GM12878 (cell line): ENCODE results near the gene SLC15A3. TPM values are rescaled to one million over a fixed set of nuclear protein-coding genes. Genes with fewer than 3 reads are reported as not detected.

Experiments
- ATAC-seq: fragments of 200-7000 bp; cut with Tn5 transposase; 3 replicates; pipeline ENCODE4 v1.9.1; 2020; ENCODE audit warnings: mild to moderate bottlenecking, moderate library complexity
- BruUV-seq: library from RNA; stranded (reverse); fragments of 400-500 nt; replicated peaks from 2 replicates; lab custom pipeline; 2021; lab: Mats Ljungman, UMichigan
- CTCF ChIA-PET: fragments of 300-600 bp; sonication (Branson Sonifier 250); formaldehyde crosslinking; extraction: SDS; loops from one replicate; lab custom pipeline; 2021; ENCODE audit warnings: inconsistent platforms; lab: Yijun Ruan, JAX
- POLR2A ChIA-PET: fragments of 350-600 bp; formaldehyde crosslinking; extraction: SDS; loops from one replicate; lab custom pipeline; 2021; ENCODE audit warnings: inconsistent platforms; lab: Charles Lee
- RAD21 ChIA-PET: fragments of 300-600 bp; sonication (Branson Sonifier 250); formaldehyde crosslinking; loops from one replicate; lab custom pipeline; 2023; ENCODE audit warnings: antibody characterized with exemption; ENCODE audit not compliant: unreplicated experiment; lab: Charles Lee
- SMC1A ChIA-PET: fragments of 300-600 bp; sonication (Branson Sonifier 250); formaldehyde crosslinking; loops from one replicate; lab custom pipeline; 2023; ENCODE audit not compliant: unreplicated experiment, uncharacterized antibody; lab: Charles Lee
- DNase-seq: peaks from one replicate; pipeline ENCODE4 v3.0.0-alpha.2; 2011; ENCODE audit warnings: low read depth, low spot score
- FAIRE-seq: peaks from 3 replicates; lab custom pipeline; 2011; peaks lifted over from hg19 to GRCh38; lab: Jason Lieb, UNC
- H2AFZ ChIP-seq: 2 replicates; pipeline ENCODE4 v1.6.0; 2011; ENCODE audit warnings: low read depth, low read length, control low read depth; ENCODE audit not compliant: control insufficient read depth
- H3K27ac ChIP-seq: 2 replicates; pipeline ENCODE4 v1.5.1; 2011; ENCODE audit warnings: control low read depth; ENCODE audit not compliant: control insufficient read depth, insufficient read depth
- H3K27me3 ChIP-seq, 2 experiments: replicated peaks in 1 of 2; 2 replicates each; pipeline versions ENCODE4 v1.6.0 to v1.6.1; 2011; ENCODE audit warnings: low read length in 1 of 2; ENCODE audit not compliant: control insufficient read depth in 2 of 2, insufficient read depth in 2 of 2
- H3K36me3 ChIP-seq, 2 experiments: 2 replicates each; pipeline ENCODE4 v1.5.1; 2011; ENCODE audit warnings: low read length in 1 of 2; ENCODE audit not compliant: control insufficient read depth in 2 of 2, insufficient read depth in 2 of 2
- H3K4me1 ChIP-seq: 2 replicates; pipeline ENCODE4 v1.6.1; 2011; ENCODE audit warnings: mild to moderate bottlenecking, low read length, moderate library complexity, mixed read lengths; ENCODE audit not compliant: control insufficient read depth, insufficient read depth
- H3K4me2 ChIP-seq: 2 replicates; pipeline ENCODE4 v1.6.0; 2011; ENCODE audit warnings: control low read depth; ENCODE audit not compliant: control insufficient read depth, insufficient read depth
- H3K4me3 ChIP-seq: fragments of 200-600 bp; sonication (generic); 2 replicates; pipeline ENCODE4 v1.5.1; 2016
- H3K79me2 ChIP-seq: 2 replicates; pipeline ENCODE4 v1.6.0; 2011; ENCODE audit warnings: low read length; ENCODE audit not compliant: control insufficient read depth, insufficient read depth
- H3K9ac ChIP-seq: 2 replicates; pipeline ENCODE4 v1.8.0; 2011; ENCODE audit warnings: low read length, control low read depth, mixed read lengths; ENCODE audit not compliant: control insufficient read depth, insufficient read depth
- H3K9me3 ChIP-seq: replicated peaks from 3 replicates; pipeline ENCODE4 v1.5.1; 2011; ENCODE audit warnings: mild to moderate bottlenecking, low read length; ENCODE audit not compliant: control insufficient read depth, insufficient read depth
- H4K20me1 ChIP-seq: 2 replicates; pipeline ENCODE4 v1.6.0; 2011; ENCODE audit not compliant: control insufficient read depth, insufficient read depth
- ATF7 ChIP-seq: fragments of 450-650 bp; IDR thresholded peaks from 2 replicates; pipeline ENCODE4 v1.6.1; 2016; ENCODE audit warnings: low read depth, mild to moderate bottlenecking
- CEBPB ChIP-seq, 2 experiments: fragments of 150-350 bp in 1 of 2; IDR thresholded peaks; 2 replicates each; pipeline ENCODE4 v1.6.1; 2012 to 2014; ENCODE audit warnings: low read depth in 2 of 2, low read length in 2 of 2, borderline replicate concordance in 1 of 2, inconsistent platforms in 1 of 2
- CHD1 ChIP-seq: IDR thresholded peaks from 2 replicates; pipeline ENCODE4 v1.6.1; 2012; ENCODE audit warnings: low read depth, low read length, improper control_type of control experiment
- HDAC6 ChIP-seq: fragments of 200-600 bp; sonication (generic); IDR thresholded peaks from one replicate; pipeline ENCODE4 v1.8.0; 2017; ENCODE audit warnings: antibody characterized with exemption; ENCODE audit not compliant: unreplicated experiment
- JUNB ChIP-seq: IDR thresholded peaks from 2 replicates; pipeline ENCODE4 v1.6.1; 2016; ENCODE audit warnings: antibody characterized with exemption, mild to moderate bottlenecking
- KLF5 ChIP-seq: fragments of 450-650 bp; IDR thresholded peaks from 2 replicates; pipeline ENCODE4 v1.6.1; 2014; ENCODE audit warnings: mild to moderate bottlenecking; ENCODE audit not compliant: partially characterized antibody
- SMARCA5 ChIP-seq: fragments of 450-650 bp; IDR thresholded peaks from 2 replicates; pipeline ENCODE4 v1.6.1; 2017; ENCODE audit warnings: mild to moderate bottlenecking
- TCF12 ChIP-seq: IDR thresholded peaks from 2 replicates; pipeline ENCODE4 v1.6.1; 2011; ENCODE audit warnings: low read depth, mild to moderate bottlenecking, low read length
- YBX1 ChIP-seq: fragments of 450-650 bp; IDR thresholded peaks from 2 replicates; pipeline ENCODE4 v1.6.1; 2016; ENCODE audit warnings: antibody characterized with exemption
- YY1 ChIP-seq: IDR thresholded peaks from 2 replicates; pipeline ENCODE4 v1.6.1; 2011; ENCODE audit warnings: low read depth, mild to moderate bottlenecking, low read length
- WGBS: methylation state at CpG from one replicate; pipeline ENCODE4 v1.1.6; 2016; ENCODE audit warnings: low lambda C conversion rate; ENCODE audit not compliant: insufficient replicate concordance, insufficient coverage; ENCODE audit errors: missing lambda C conversion rate; 5-methylcytosine and 5-hydroxymethylcytosine counted together
- in situ Hi-C: fragments of 300-500 bp; cut with MboI; formaldehyde crosslinking; loops from 9 replicates; pipeline ENCODE4 v1.14.3; 2018; ENCODE audit warnings: mixed read lengths
- intact Hi-C: fragments of 100-400 bp; cut with micrococcal nuclease; formaldehyde crosslinking; loops from one replicate; pipeline ENCODE4 v1.14.2; 2022; ENCODE audit not compliant: unreplicated experiment
- polyA plus RNA-seq, 11 experiments: library from polyadenylated mRNA; depleted of rRNA in 4 of 11; unstranded in 6 of 11; stranded (reverse) in 5 of 11; fragments of >200 nt; fragmentation: Nextera tagmentation in 4 of 11; fragmentation: Illumina TruSeq in 1 of 11; extraction: Ambion mirVana in 4 of 11; extraction: Trizol in 1 of 11; gene quantifications; 1 replicate in 1 of 11; 2 replicates in 10 of 11; pipeline versions ENCODE4 v1.2.1 to v1.2.3, GENCODE V29; 2011 to 2016; ENCODE audit warnings: inconsistent platforms in 2 of 11, missing spikeins in 2 of 11, low read depth in 1 of 11
- total RNA-seq, 4 experiments: library from RNA; depleted of rRNA in 3 of 4; stranded (reverse); fragments of >200 nt in 3 of 4; fragmentation: Illumina TruSeq in 1 of 4; extraction: Trizol in 1 of 4; gene quantifications; 2 replicates each; pipeline versions ENCODE4 v1.2.1 to v1.2.3, GENCODE V29; 2013 to 2021
- TF ChIP-seq, protein P1 (sequence below): fragments of 450-650 bp; formaldehyde crosslinking; IDR thresholded peaks from 2 replicates; pipeline ENCODE4 v1.4.0; 2022; ENCODE audit warnings: mild to moderate bottlenecking, moderate library complexity

The SLC15A3 gene
- total and polyA plus RNA-seq, 10 of the 15 experiments (the other 5 are each of a cell fraction or from before 2014, with no cell fraction given), result 17.7 to 102 (median 55.8) TPM

GRCh38 chr11:60930394-60930793 is 21.6 kb downstream of the SLC15A3 start:
- H3K36me3 ChIP-seq, result no peaks in the 10 kb centered on the region
- H3K4me2 ChIP-seq, result no peak overlapping the region
- no TSS peak for BruUV-seq
- no peaks in the 10 kb centered on the region for H4K20me1 ChIP-seq
- TF ChIP-seq YY1 (no peak), TCF12 (no peak), KLF5 (no peak), ATF7 (no peak), CHD1 (no peak), YBX1 (no peak), JUNB (no peak), CEBPB (IDR thresholded peaks at IDR 0.05; ENCODE audit: borderline replicate concordance in 1 of 2, low read depth in 2 of 2, low read length in 2 of 2) (no peak), SMARCA5 (no peak), HDAC6 (no peak)
- TF ChIP-seq, protein P1, sequence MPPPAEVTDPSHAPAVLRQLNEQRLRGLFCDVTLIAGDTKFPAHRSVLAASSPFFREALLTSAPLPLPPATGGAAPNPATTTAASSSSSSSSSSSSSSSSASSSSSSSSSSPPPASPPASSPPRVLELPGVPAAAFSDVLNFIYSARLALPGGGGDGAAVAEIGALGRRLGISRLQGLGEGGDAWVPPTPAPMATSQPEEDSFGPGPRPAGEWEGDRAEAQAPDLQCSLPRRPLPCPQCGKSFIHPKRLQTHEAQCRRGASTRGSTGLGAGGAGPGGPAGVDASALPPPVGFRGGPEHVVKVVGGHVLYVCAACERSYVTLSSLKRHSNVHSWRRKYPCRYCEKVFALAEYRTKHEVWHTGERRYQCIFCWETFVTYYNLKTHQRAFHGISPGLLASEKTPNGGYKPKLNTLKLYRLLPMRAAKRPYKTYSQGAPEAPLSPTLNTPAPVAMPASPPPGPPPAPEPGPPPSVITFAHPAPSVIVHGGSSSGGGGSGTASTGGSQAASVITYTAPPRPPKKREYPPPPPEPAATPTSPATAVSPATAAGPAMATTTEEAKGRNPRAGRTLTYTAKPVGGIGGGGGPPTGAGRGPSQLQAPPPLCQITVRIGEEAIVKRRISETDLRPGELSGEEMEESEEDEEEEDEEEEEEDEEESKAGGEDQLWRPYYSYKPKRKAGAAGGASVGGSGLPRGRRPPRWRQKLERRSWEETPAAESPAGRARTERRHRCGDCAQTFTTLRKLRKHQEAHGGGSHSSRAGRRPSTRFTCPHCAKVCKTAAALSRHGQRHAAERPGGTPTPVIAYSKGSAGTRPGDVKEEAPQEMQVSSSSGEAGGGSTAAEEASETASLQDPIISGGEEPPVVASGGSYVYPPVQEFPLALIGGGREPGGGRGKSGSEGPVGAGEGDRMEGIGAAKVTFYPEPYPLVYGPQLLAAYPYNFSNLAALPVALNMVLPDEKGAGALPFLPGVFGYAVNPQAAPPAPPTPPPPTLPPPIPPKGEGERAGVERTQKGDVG (CRISPR knock-in tag), result no peak
- no peak overlapping the region for H2AFZ ChIP-seq
- peaks cover 24% of the 10 kb centered on the region for H3K4me1 ChIP-seq
- no peak overlapping the region for H3K9ac ChIP-seq
- WGBS, result 21% methylated on average over 2 of the region's 4 CpGs
- ChIA-PET RAD21 (interaction anchor here (2.3 kb wide), 1 partner anchor 10 kb away, joined by 5 read pairs; no protein-coding TSS in a partner anchor), SMC1A (interaction anchor here (1.9 to 2.6 kb wide), 2 partner anchors 18 to 24 kb away, joined by 4 to 7 read pairs; no protein-coding TSS in a partner anchor), POLR2A (interaction anchor here (1.5 kb wide), 1 partner anchor 11 kb away, joined by 4 read pairs; no protein-coding TSS in a partner anchor), CTCF (interaction anchor here (0.7 to 1.7 kb wide), 4 partner anchors 13 to 55 kb away, joined by 3 to 4 read pairs (median 4); no protein-coding TSS in a partner anchor)
- DNase-seq, result no peak
- H3K4me3 ChIP-seq, result no peak overlapping the region
- no peaks in the 10 kb centered on the region for H3K79me2 ChIP-seq
- no peak for FAIRE-seq
- intact Hi-C loops, result no loop called here
- no peak overlapping the region for H3K27ac ChIP-seq
- no peaks in the 10 kb centered on the region for H3K9me3 ChIP-seq
- in situ Hi-C loops, result no loop called here
- ATAC-seq, result no peak
- no peaks in the 10 kb centered on the region for H3K27me3 ChIP-seq
